Adrenal gland (tissue), 5 donors: ENCODE measurements around the gene RNF126.

ENCODE experiments used
- CTCF ChIP-seq, 6 experiments: fragments of 450-650 bp in 4 of 6; fragments of 200-600 bp in 2 of 6; sonication (generic) in 1 of 6; IDR thresholded peaks; 1 replicate in 5 of 6; 2 replicates in 1 of 6; pipeline versions ENCODE4 v1.5.1 to v1.8.0; 2016 to 2021; ENCODE audit warnings: antibody characterized with exemption in 6 of 6, mild to moderate bottlenecking in 2 of 6, moderate library complexity in 1 of 6
- POLR2A ChIP-seq, 2 donors: fragments of 450-650 bp; IDR thresholded peaks; one replicate each; pipeline ENCODE4 v1.6.1; 2017; ENCODE audit warnings: antibody characterized with exemption in 2 of 2, mild to moderate bottlenecking in 2 of 2, moderate library complexity in 1 of 2
- donor health status: DM: no; HTN: no; CAD: no.

- TF ChIP-seq CTCF (IDR thresholded peaks at IDR 0.05) (no peak), POLR2A (IDR thresholded peaks at IDR 0.05) (no peak)
These were observed 32.4 kb upstream of the RNF126 start, which contains the start of gene PRSS57 for GRCh38 chr19:695352-695949.
